Erythroblast (primary cell): ENCODE results near the gene RBKS.

ENCODE experiments used
- GATA1 ChIP-seq: IDR thresholded peaks from 2 replicates; pipeline ENCODE4 v1.6.1; 2011; ENCODE audit warnings: low read depth, mild to moderate bottlenecking, control low read depth, low read length, moderate library complexity
- POLR2A ChIP-seq: IDR thresholded peaks from 2 replicates; pipeline ENCODE4 v1.6.1; 2011; ENCODE audit warnings: mild to moderate bottlenecking, low read length

GRCh38 chr2:27790796-27791195 lies 99.4 kb downstream of the RBKS start:
- no peak for TF ChIP-seq POLR2A
- no peak for TF ChIP-seq GATA1
